GM12878 (cell line): ENCODE results near the gene KISS1R. TPM values are rescaled to one million over a fixed set of nuclear protein-coding genes. Genes with fewer than 3 reads are reported as not detected.
A peak's percentile ranks its signal among the peaks of the same experiment; 100 is the strongest.

Experiments
- BCL3 ChIP-seq: IDR thresholded peaks from 2 replicates; pipeline ENCODE4 v1.6.1; 2011; ENCODE audit warnings: borderline replicate concordance, low read depth, mild to moderate bottlenecking, moderate library complexity, low read length; ENCODE audit not compliant: insufficient read depth, poor library complexity, severe bottlenecking
- CBX5 ChIP-seq: sonication (generic); IDR thresholded peaks from 2 replicates; pipeline ENCODE4 v1.6.1; 2016; ENCODE audit warnings: low read depth, moderate library complexity, mild to moderate bottlenecking, inconsistent platforms
- CHD1 ChIP-seq: IDR thresholded peaks from 2 replicates; pipeline ENCODE4 v1.6.1; 2012; ENCODE audit warnings: low read depth, low read length, improper control_type of control experiment
- EP300 ChIP-seq, 2 experiments: fragments of 150-350 bp in 1 of 2; IDR thresholded peaks; 2 replicates each; pipeline ENCODE4 v1.6.1; 2011 to 2012; ENCODE audit warnings: low read depth in 2 of 2, low read length in 2 of 2, borderline replicate concordance in 1 of 2, improper control_type of control experiment in 1 of 2, inconsistent platforms in 1 of 2; ENCODE audit not compliant: control insufficient read depth in 1 of 2
- FOS ChIP-seq: IDR thresholded peaks from 3 replicates; pipeline ENCODE4 v1.6.1; 2011; ENCODE audit warnings: borderline replicate concordance; ENCODE audit not compliant: insufficient read length; ENCODE audit errors: extremely low read depth
- FOXK2 ChIP-seq: fragments of 450-650 bp; IDR thresholded peaks from 2 replicates; pipeline ENCODE4 v1.6.1; 2017; ENCODE audit warnings: mild to moderate bottlenecking, moderate library complexity
- FOXM1 ChIP-seq: IDR thresholded peaks from 2 replicates; pipeline ENCODE4 v1.6.1; 2012; ENCODE audit warnings: low read depth, mild to moderate bottlenecking, inconsistent platforms, low read length, moderate library complexity
- HDAC2 ChIP-seq: fragments of 200-600 bp; sonication (generic); IDR thresholded peaks from 2 replicates; pipeline ENCODE4 v1.6.1; 2017
- NKRF ChIP-seq: fragments of 450-650 bp; conservative IDR thresholded peaks from 2 replicates; pipeline ENCODE4 v1.6.1; 2017; ENCODE audit warnings: mild to moderate bottlenecking, moderate library complexity
- NR2F1 ChIP-seq: fragments of 450-650 bp; conservative IDR thresholded peaks from 2 replicates; pipeline ENCODE4 v1.6.1; 2017; ENCODE audit warnings: mild to moderate bottlenecking
- POLR2AphosphoS2 ChIP-seq: IDR thresholded peaks from 2 replicates; pipeline ENCODE4 v1.6.1; 2011; ENCODE audit warnings: low read depth, mild to moderate bottlenecking, low read length, improper control_type of control experiment, moderate library complexity
- RBBP5 ChIP-seq: fragments of 200-600 bp; sonication (generic); conservative IDR thresholded peaks from 2 replicates; pipeline ENCODE4 v1.6.1; 2016
- SIN3A ChIP-seq: IDR thresholded peaks from 2 replicates; pipeline ENCODE4 v1.6.1; 2012; ENCODE audit warnings: low read depth, low read length, improper control_type of control experiment
- SIX5 ChIP-seq: IDR thresholded peaks from 2 replicates; pipeline ENCODE4 v1.6.1; 2011; ENCODE audit warnings: mild to moderate bottlenecking, low read depth, low read length, moderate library complexity; ENCODE audit not compliant: severe bottlenecking
- SREBF2 ChIP-seq: IDR thresholded peaks from 2 replicates; pipeline ENCODE4 v1.6.1; 2012; ENCODE audit warnings: mild to moderate bottlenecking, low read length
- STAT1 ChIP-seq: fragments of 450-650 bp; conservative IDR thresholded peaks from 2 replicates; pipeline ENCODE4 v1.6.1; 2014; ENCODE audit warnings: antibody characterized with exemption, mild to moderate bottlenecking
- TBL1XR1 ChIP-seq: IDR thresholded peaks from 2 replicates; pipeline ENCODE4 v1.6.1; 2012; ENCODE audit warnings: low read depth, low read length, improper control_type of control experiment
- TCF7 ChIP-seq: IDR thresholded peaks from 2 replicates; pipeline ENCODE4 v1.6.1; 2014; ENCODE audit warnings: antibody characterized with exemption, borderline replicate concordance
- WRNIP1 ChIP-seq: IDR thresholded peaks from 2 replicates; pipeline ENCODE4 v1.6.1; 2011; ENCODE audit warnings: low read depth, low read length, improper control_type of control experiment, borderline replicate concordance
- ZBTB40 ChIP-seq: fragments of 450-650 bp; IDR thresholded peaks from 2 replicates; pipeline ENCODE4 v1.6.1; 2016; ENCODE audit warnings: mild to moderate bottlenecking, moderate library complexity, borderline replicate concordance
- polyA plus RNA-seq, 11 experiments: library from polyadenylated mRNA; depleted of rRNA in 4 of 11; unstranded in 6 of 11; stranded (reverse) in 5 of 11; fragments of >200 nt; fragmentation: Nextera tagmentation in 4 of 11; fragmentation: Illumina TruSeq in 1 of 11; extraction: Ambion mirVana in 4 of 11; extraction: Trizol in 1 of 11; gene quantifications; 1 replicate in 1 of 11; 2 replicates in 10 of 11; pipeline versions ENCODE4 v1.2.1 to v1.2.3, GENCODE V29; 2011 to 2016; ENCODE audit warnings: inconsistent platforms in 2 of 11, missing spikeins in 2 of 11, low read depth in 1 of 11
- total RNA-seq, 4 experiments: library from RNA; depleted of rRNA in 3 of 4; stranded (reverse); fragments of >200 nt in 3 of 4; fragmentation: Illumina TruSeq in 1 of 4; extraction: Trizol in 1 of 4; gene quantifications; 2 replicates each; pipeline versions ENCODE4 v1.2.1 to v1.2.3, GENCODE V29; 2013 to 2021
- TF ChIP-seq, protein P1 (sequence below): fragments of 450-650 bp; IDR thresholded peaks from 2 replicates; pipeline ENCODE4 v1.6.1; 2017; ENCODE audit warnings: borderline replicate concordance

KISS1R gene
- total and polyA plus RNA-seq, 10 of the 15 experiments (the other 5 are each of a cell fraction or from before 2014, with no cell fraction given): 0.13 to 2.7 (median 1.4) TPM; not detected in 3

- TF ChIP-seq ZBTB40: peak; percentile 88; the same call in 1 of the 2 replicates
- 0 out of 2 replicates have a peak, but pooled peaks have one; percentile 37 for TF ChIP-seq NR2F1
- no peak for TF ChIP-seq FOXM1
- TF ChIP-seq EP300 (IDR thresholded peaks at IDR 0.05; ENCODE audit: borderline replicate concordance in 1 of 2, control insufficient read depth in 1 of 2, low read depth in 2 of 2, low read length in 2 of 2): no peak
- peak; percentile 94 for TF ChIP-seq SREBF2
- peak; percentile 76; the same call in 1 of the 2 replicates for TF ChIP-seq TBL1XR1
- TF ChIP-seq, protein P1, sequence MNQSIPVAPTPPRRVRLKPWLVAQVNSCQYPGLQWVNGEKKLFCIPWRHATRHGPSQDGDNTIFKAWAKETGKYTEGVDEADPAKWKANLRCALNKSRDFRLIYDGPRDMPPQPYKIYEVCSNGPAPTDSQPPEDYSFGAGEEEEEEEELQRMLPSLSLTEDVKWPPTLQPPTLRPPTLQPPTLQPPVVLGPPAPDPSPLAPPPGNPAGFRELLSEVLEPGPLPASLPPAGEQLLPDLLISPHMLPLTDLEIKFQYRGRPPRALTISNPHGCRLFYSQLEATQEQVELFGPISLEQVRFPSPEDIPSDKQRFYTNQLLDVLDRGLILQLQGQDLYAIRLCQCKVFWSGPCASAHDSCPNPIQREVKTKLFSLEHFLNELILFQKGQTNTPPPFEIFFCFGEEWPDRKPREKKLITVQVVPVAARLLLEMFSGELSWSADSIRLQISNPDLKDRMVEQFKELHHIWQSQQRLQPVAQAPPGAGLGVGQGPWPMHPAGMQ: no peak
- TF ChIP-seq STAT1: peak; percentile 82
- 0 out of 2 replicates have a peak, but pooled peaks have one; percentile 70 for TF ChIP-seq SIN3A
- 0 out of 2 replicates have a peak, but pooled peaks have one; percentile 57 for TF ChIP-seq RBBP5
- no peak for TF ChIP-seq WRNIP1
- no peak for TF ChIP-seq TCF7
- no peak for TF ChIP-seq BCL3
- TF ChIP-seq FOS: no peak
- no peak for TF ChIP-seq FOXK2
- TF ChIP-seq POLR2AphosphoS2: peak; percentile 53; the same call in 1 of the 2 replicates
- peak; percentile 71 for TF ChIP-seq NKRF
- TF ChIP-seq CBX5: no peak
- no peak for TF ChIP-seq CHD1
- TF ChIP-seq SIX5: no peak
- no peak for TF ChIP-seq HDAC2
Measured at GRCh38 chr19:892894-893689, 24.0 kb upstream of the KISS1R start, which contains the start of the genes MED16 and RNU6-9 (continued).
